Amniotic epithelial cell (primary cell): ENCODE measurements around the gene PDCD2L.
"Not testable (repeated sequence)": the region's sequence is repeated elsewhere in the genome, so short reads cannot be mapped to it uniquely, and the experiment has no call there.

Experiments
- DNase-seq: peaks from one replicate; pipeline ENCODE4 v3.0.0-alpha.2; 2010; ENCODE audit warnings: low read depth

The PDCD2L gene

GRCh38 chr19:34418300-34418699 lies 14.1 kb downstream of the PDCD2L start:
- DNase-seq: no peak

GRCh38 chr19:34426096-34426661 lies 22.0 kb downstream of the PDCD2L start:
- DNase-seq: no peak

GRCh38 chr19:34428549-34429285 lies 24.5 kb downstream of the PDCD2L start:
- peak; percentile 20 for DNase-seq

- no peak for DNase-seq
These were observed 25.4 kb downstream of the PDCD2L start for GRCh38 chr19:34429553-34429952.

GRCh38 chr19:34430738-34431625 lies 26.8 kb downstream of the PDCD2L start:
- peak; percentile 62 for DNase-seq

- DNase-seq: peak; percentile 28
These were observed 27.6 kb downstream of the PDCD2L start for GRCh38 chr19:34431681-34432402.

GRCh38 chr19:34432797-34433196 lies 28.6 kb downstream of the PDCD2L start:
- DNase-seq: peak; percentile 45

GRCh38 chr19:34436716-34437115 lies 32.5 kb downstream of the PDCD2L start:
- DNase-seq: no peak

- DNase-seq: no peak
These were observed 44.0 kb downstream of the PDCD2L start for GRCh38 chr19:34448191-34448590.

- peak; percentile 19 for DNase-seq
These were observed 48.5 kb downstream of the PDCD2L start for GRCh38 chr19:34452723-34453122.

- DNase-seq: no peak
These were observed 49.9 kb downstream of the PDCD2L start for GRCh38 chr19:34454091-34454490.

GRCh38 chr19:34454685-34455084 lies 50.5 kb downstream of the PDCD2L start:
- DNase-seq: no peak

GRCh38 chr19:34455783-34456480 lies 51.7 kb downstream of the PDCD2L start:
- not testable (repeated sequence) for DNase-seq

- DNase-seq: no peak
These were observed 53.2 kb downstream of the PDCD2L start for GRCh38 chr19:34457446-34457845.

- no peak for DNase-seq
These were observed 54.5 kb downstream of the PDCD2L start for GRCh38 chr19:34458677-34459076.

GRCh38 chr19:34459614-34460013 lies 55.4 kb downstream of the PDCD2L start:
- DNase-seq: no peak

- DNase-seq: no peak
These were observed 57.3 kb downstream of the PDCD2L start for GRCh38 chr19:34461375-34462100.

GRCh38 chr19:34464785-34465184 lies 60.6 kb downstream of the PDCD2L start:
- not testable (repeated sequence) for DNase-seq

- DNase-seq: no peak
These were observed 64.2 kb downstream of the PDCD2L start for GRCh38 chr19:34468409-34468808.

GRCh38 chr19:34469026-34469425 lies 64.8 kb downstream of the PDCD2L start:
- not testable (repeated sequence) for DNase-seq
